DOHH2 (cell line): Measurements from ENCODE around the gene BBC3.
A peak's percentile ranks its signal among the peaks of the same experiment; 100 is the strongest.

Experiments used
- H3F3A ChIP-seq: fragments of 200-600 bp; sonication (generic), shearing (Covaris generic); 2 replicates; pipeline ENCODE4 v1.6.0; 2016; ENCODE audit warnings: antibody characterized with exemption, mild to moderate bottlenecking; ENCODE audit not compliant: control insufficient read depth, insufficient read depth
- H3K27ac ChIP-seq: fragments of 200-600 bp; sonication (generic); 2 replicates; pipeline ENCODE4 v1.5.1; 2014; ENCODE audit warnings: low read depth, mild to moderate bottlenecking, low read length, moderate library complexity
- H3K27me3 ChIP-seq: fragments of 200-600 bp; sonication (generic); 2 replicates; pipeline ENCODE4 v1.6.1; 2014; ENCODE audit warnings: mild to moderate bottlenecking, low read length, mixed read lengths; ENCODE audit not compliant: control insufficient read depth
- H3K36me3 ChIP-seq: fragments of 200-600 bp; sonication (generic); 2 replicates; pipeline ENCODE4 v1.6.1; 2014; ENCODE audit warnings: mild to moderate bottlenecking, low read length, moderate library complexity, mixed read lengths; ENCODE audit not compliant: control insufficient read depth
- H3K4me1 ChIP-seq: fragments of 200-600 bp; sonication (generic); 2 replicates; pipeline ENCODE4 v1.6.1; 2014; ENCODE audit warnings: mild to moderate bottlenecking, low read length, mixed read lengths; ENCODE audit not compliant: control insufficient read depth
- H3K4me2 ChIP-seq: fragments of 200-600 bp; sonication (generic); 2 replicates; pipeline ENCODE4 v1.6.0; 2014; ENCODE audit warnings: mild to moderate bottlenecking, low read length, moderate library complexity
- H3K4me3 ChIP-seq: fragments of 200-600 bp; sonication (generic); 2 replicates; pipeline ENCODE4 v1.5.1; 2014; ENCODE audit warnings: mild to moderate bottlenecking, low read length, mixed read lengths
- H3K79me2 ChIP-seq: fragments of 200-600 bp; sonication (generic); 2 replicates; pipeline ENCODE4 v1.6.1; 2014; ENCODE audit warnings: mild to moderate bottlenecking, low read length, mixed read lengths; ENCODE audit not compliant: control insufficient read depth
- H3K9me2 ChIP-seq: fragments of 200-600 bp; sonication (generic); replicated peaks from 2 replicates; pipeline ENCODE4 v1.6.1; 2014; ENCODE audit warnings: mild to moderate bottlenecking, low read length, mixed read lengths; ENCODE audit not compliant: control insufficient read depth
- H3K9me3 ChIP-seq: fragments of 200-600 bp; sonication (generic); 2 replicates; pipeline ENCODE4 v1.6.1; 2014; ENCODE audit warnings: antibody characterized with exemption, low read length, mixed read lengths; ENCODE audit not compliant: control insufficient read depth, insufficient read depth
- H4K20me1 ChIP-seq: fragments of 200-600 bp; sonication (generic); 2 replicates; pipeline ENCODE4 v1.6.0; 2014; ENCODE audit warnings: low read depth, mild to moderate bottlenecking, antibody characterized with exemption, low read length, moderate library complexity; ENCODE audit not compliant: control insufficient read depth, insufficient read depth
- EZH2phosphoT487 ChIP-seq: fragments of 200-600 bp; sonication (generic); IDR thresholded peaks from 2 replicates; pipeline ENCODE4 v1.6.1; 2017; ENCODE audit warnings: borderline replicate concordance, mild to moderate bottlenecking, antibody characterized with exemption, low read length, moderate library complexity, mixed read lengths
- TF ChIP-seq, protein P1 (sequence below): fragments of 200-600 bp; sonication (generic); IDR thresholded peaks from one replicate; pipeline ENCODE4 v1.5.1; 2014; ENCODE audit warnings: antibody characterized with exemption, mild to moderate bottlenecking, low read depth, low read length; ENCODE audit not compliant: poor library complexity, severe bottlenecking

The BBC3 gene

DNA sequence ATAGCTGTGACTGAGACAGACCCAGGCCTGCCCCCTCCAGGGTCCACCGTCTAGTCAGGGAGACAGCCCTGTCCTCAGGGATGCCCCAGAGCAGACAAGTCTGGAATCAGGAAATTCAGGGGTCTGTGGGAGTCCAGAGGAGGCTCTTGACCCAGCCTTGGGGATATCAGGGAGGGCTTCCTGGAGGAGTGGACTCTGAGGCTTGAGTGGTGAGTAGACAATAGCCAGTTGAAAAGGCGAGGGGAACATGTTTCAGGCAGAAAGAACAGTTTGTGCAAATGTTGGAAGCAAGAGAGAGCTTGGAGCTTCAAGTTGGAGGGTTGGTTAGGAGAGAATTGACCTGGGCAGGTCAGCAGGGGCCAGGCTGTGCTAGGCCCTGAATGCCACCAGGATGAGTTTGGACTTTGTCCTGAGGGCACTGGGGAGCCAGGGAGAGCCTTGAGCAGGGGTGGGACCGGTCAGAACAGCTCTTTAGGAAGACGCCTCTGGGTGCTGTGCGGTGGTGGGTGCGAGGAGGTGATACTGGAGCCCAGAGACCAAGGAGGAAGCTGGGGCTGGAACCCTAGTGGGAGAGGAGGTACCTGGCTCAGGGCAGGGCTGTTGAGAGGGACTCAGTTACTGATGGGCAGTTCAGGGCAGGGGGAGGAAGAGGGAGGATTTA, 28.0 kb upstream of the BBC3 start:
- peaks cover 27% of the 10 kb centered on the region for H3K4me1 ChIP-seq
- H3K27me3 ChIP-seq, result no peaks in the 10 kb centered on the region
- H3K4me2 ChIP-seq, result no peak overlapping the region
- no peaks in the 10 kb centered on the region for H4K20me1 ChIP-seq
- no peaks in the 10 kb centered on the region for H3F3A ChIP-seq
- no peak overlapping the region for H3K4me3 ChIP-seq
- no peak overlapping the region for H3K27ac ChIP-seq
- peaks cover 34% of the 10 kb centered on the region for H3K36me3 ChIP-seq
- H3K79me2 ChIP-seq, result peaks cover 16% of the 10 kb centered on the region
- H3K9me3 ChIP-seq, result no peaks in the 10 kb centered on the region
- H3K9me2 ChIP-seq, result no peaks in the 10 kb centered on the region
- TF ChIP-seq, protein P1, sequence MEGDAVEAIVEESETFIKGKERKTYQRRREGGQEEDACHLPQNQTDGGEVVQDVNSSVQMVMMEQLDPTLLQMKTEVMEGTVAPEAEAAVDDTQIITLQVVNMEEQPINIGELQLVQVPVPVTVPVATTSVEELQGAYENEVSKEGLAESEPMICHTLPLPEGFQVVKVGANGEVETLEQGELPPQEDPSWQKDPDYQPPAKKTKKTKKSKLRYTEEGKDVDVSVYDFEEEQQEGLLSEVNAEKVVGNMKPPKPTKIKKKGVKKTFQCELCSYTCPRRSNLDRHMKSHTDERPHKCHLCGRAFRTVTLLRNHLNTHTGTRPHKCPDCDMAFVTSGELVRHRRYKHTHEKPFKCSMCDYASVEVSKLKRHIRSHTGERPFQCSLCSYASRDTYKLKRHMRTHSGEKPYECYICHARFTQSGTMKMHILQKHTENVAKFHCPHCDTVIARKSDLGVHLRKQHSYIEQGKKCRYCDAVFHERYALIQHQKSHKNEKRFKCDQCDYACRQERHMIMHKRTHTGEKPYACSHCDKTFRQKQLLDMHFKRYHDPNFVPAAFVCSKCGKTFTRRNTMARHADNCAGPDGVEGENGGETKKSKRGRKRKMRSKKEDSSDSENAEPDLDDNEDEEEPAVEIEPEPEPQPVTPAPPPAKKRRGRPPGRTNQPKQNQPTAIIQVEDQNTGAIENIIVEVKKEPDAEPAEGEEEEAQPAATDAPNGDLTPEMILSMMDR, result no peak
- no peak for TF ChIP-seq EZH2phosphoT487

DNA sequence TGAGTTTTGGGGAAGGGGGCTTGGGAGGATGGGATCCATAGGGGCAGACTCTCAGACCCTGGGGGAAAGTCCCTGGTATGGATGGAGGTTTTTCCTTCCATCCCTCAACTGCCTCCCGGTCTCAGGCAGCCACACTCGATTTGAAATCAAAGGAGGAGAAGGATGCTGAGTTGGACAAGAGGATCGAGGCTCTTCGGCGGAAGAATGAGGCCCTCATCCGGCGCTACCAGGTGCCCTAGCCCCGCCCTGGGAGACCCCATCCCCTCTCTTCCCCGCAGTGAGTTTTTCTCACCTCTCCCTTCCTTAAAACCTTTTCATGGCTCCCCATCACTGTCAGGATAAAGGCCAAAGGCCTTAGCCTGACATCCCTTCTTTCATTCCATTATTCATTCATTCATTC, 27.4 kb upstream of the BBC3 start:
- Histone ChIP-seq H3K27ac (no peak overlapping the region), H3K4me3 (no peak overlapping the region), H3K36me3 (peaks cover 34% of the 10 kb centered on the region), H3K9me3 (no peaks in the 10 kb centered on the region), H3K4me1 (peaks cover 27% of the 10 kb centered on the region), H3K27me3 (no peaks in the 10 kb centered on the region), H4K20me1 (no peaks in the 10 kb centered on the region), H3F3A (peaks cover 4% of the 10 kb centered on the region; the same call in 1 of the 2 replicates), H3K79me2 (peaks cover 16% of the 10 kb centered on the region), H3K9me2 (no peaks in the 10 kb centered on the region), H3K4me2 (peak overlapping the region; percentile 74)
- no peak for TF ChIP-seq EZH2phosphoT487
- TF ChIP-seq, protein P1, result no peak

- H4K20me1 ChIP-seq, result no peaks in the 10 kb centered on the region
- peaks cover 5% of the 10 kb centered on the region; the same call in 1 of the 2 replicates for H3F3A ChIP-seq
- H3K27me3 ChIP-seq, result no peaks in the 10 kb centered on the region
- peaks cover 24% of the 10 kb centered on the region for H3K4me1 ChIP-seq
- H3K4me3 ChIP-seq, result peak overlapping the region; percentile 90
- no peak for TF ChIP-seq EZH2phosphoT487
- TF ChIP-seq, protein P1, result no peak
- peaks cover 16% of the 10 kb centered on the region for H3K79me2 ChIP-seq
- H3K4me2 ChIP-seq, result peak overlapping the region; percentile 74
- H3K27ac ChIP-seq, result peak overlapping the region; percentile 48
- peaks cover 27% of the 10 kb centered on the region for H3K36me3 ChIP-seq
- H3K9me3 ChIP-seq, result no peaks in the 10 kb centered on the region
- H3K9me2 ChIP-seq, result no peaks in the 10 kb centered on the region
These were observed 26.6 kb upstream of the BBC3 start for GRCh38 chr19:47257411-47258169.
